ACC112 (cell line): ENCODE measurements around the gene TBCE.

Experiments used
- H2AFZ ChIP-seq: fragments of 200-600 bp; sonication (generic); one replicate; pipeline ENCODE4 v1.6.0; 2017; ENCODE audit warnings: antibody characterized with exemption, low read length; ENCODE audit not compliant: unreplicated experiment
- H3K27ac ChIP-seq: fragments of 200-600 bp; sonication (generic); 2 replicates; pipeline ENCODE4 v1.5.1; 2014; ENCODE audit warnings: low read depth, mild to moderate bottlenecking, antibody characterized with exemption, low read length, moderate library complexity
- H3K27me3 ChIP-seq: fragments of 200-600 bp; sonication (generic); 2 replicates; pipeline ENCODE4 v1.6.1; 2014; ENCODE audit warnings: mild to moderate bottlenecking, antibody characterized with exemption, low read length, moderate library complexity, mixed read lengths; ENCODE audit not compliant: insufficient read depth
- H3K36me3 ChIP-seq: fragments of 200-600 bp; sonication (generic); 2 replicates; pipeline ENCODE4 v1.6.1; 2016; ENCODE audit warnings: mild to moderate bottlenecking, antibody characterized with exemption, low read length, moderate library complexity, mixed read lengths; ENCODE audit not compliant: insufficient read depth
- H3K4me1 ChIP-seq: fragments of 200-600 bp; sonication (generic); one replicate; pipeline ENCODE4 v1.6.1; 2016; ENCODE audit warnings: low read length, mixed read lengths; ENCODE audit not compliant: insufficient read depth, unreplicated experiment, control insufficient read depth
- H3K4me3 ChIP-seq: fragments of 200-600 bp; sonication (generic); 2 replicates; pipeline ENCODE4 v1.5.1; 2014; ENCODE audit warnings: mild to moderate bottlenecking, low read depth, low read length
- H3K79me2 ChIP-seq: fragments of 200-600 bp; sonication (generic); one replicate; pipeline ENCODE4 v1.6.0; 2016; ENCODE audit warnings: low read length; ENCODE audit not compliant: control insufficient read depth, unreplicated experiment, insufficient read depth

Gene TBCE

GRCh38 chr1:235391874-235392273 is 24.6 kb downstream of the TBCE start:
- Histone ChIP-seq H3K36me3 (no peaks in the 10 kb centered on the region), H3K27ac (no peak overlapping the region), H3K4me3 (no peak overlapping the region), H3K4me1 (no peaks in the 10 kb centered on the region), H3K27me3 (no peaks in the 10 kb centered on the region), H3K79me2 (peaks cover 28% of the 10 kb centered on the region), H2AFZ (no peak overlapping the region)

- H3K36me3 ChIP-seq, result no peaks in the 10 kb centered on the region
- H3K4me1 ChIP-seq, result peaks cover 23% of the 10 kb centered on the region
- H3K79me2 ChIP-seq, result peaks cover 44% of the 10 kb centered on the region
- no peaks in the 10 kb centered on the region for H3K27me3 ChIP-seq
- no peak overlapping the region for H3K4me3 ChIP-seq
- peak overlapping the region; percentile 76 for H3K27ac ChIP-seq
- no peak overlapping the region for H2AFZ ChIP-seq
Observed at GRCh38 chr1:235397733-235398132, 30.5 kb downstream of the TBCE start.

GRCh38 chr1:235399661-235400060 is 32.4 kb downstream of the TBCE start:
- peaks cover 43% of the 10 kb centered on the region for H3K79me2 ChIP-seq
- no peak overlapping the region for H3K27ac ChIP-seq
- peaks cover 23% of the 10 kb centered on the region for H3K4me1 ChIP-seq
- no peak overlapping the region for H2AFZ ChIP-seq
- H3K27me3 ChIP-seq, result no peaks in the 10 kb centered on the region
- no peaks in the 10 kb centered on the region for H3K36me3 ChIP-seq
- no peak overlapping the region for H3K4me3 ChIP-seq

GRCh38 chr1:235401251-235401650 is 34.0 kb downstream of the TBCE start:
- Histone ChIP-seq H3K4me3 (no peak overlapping the region), H3K79me2 (peaks cover 37% of the 10 kb centered on the region), H3K27ac (no peak overlapping the region), H3K27me3 (no peaks in the 10 kb centered on the region), H2AFZ (no peak overlapping the region), H3K4me1 (peaks cover 23% of the 10 kb centered on the region), H3K36me3 (no peaks in the 10 kb centered on the region)

- H3K4me1 ChIP-seq, result peaks cover 18% of the 10 kb centered on the region
Observed at GRCh38 chr1:235402457-235403200, 35.4 kb downstream of the TBCE start.

GRCh38 chr1:235403593-235403992 is 36.4 kb downstream of the TBCE start:
- no peaks in the 10 kb centered on the region for H3K27me3 ChIP-seq
- H3K4me1 ChIP-seq, result peaks cover 10% of the 10 kb centered on the region
- H2AFZ ChIP-seq, result no peak overlapping the region
- no peaks in the 10 kb centered on the region for H3K36me3 ChIP-seq
- no peak overlapping the region for H3K27ac ChIP-seq
- H3K4me3 ChIP-seq, result no peak overlapping the region
- peaks cover 25% of the 10 kb centered on the region for H3K79me2 ChIP-seq

More at GRCh38 chr1:235402457-235403200, 35.4 kb downstream of the TBCE start:
- Histone ChIP-seq H3K27ac (no peak overlapping the region), H3K36me3 (no peaks in the 10 kb centered on the region), H2AFZ (no peak overlapping the region), H3K79me2 (peaks cover 28% of the 10 kb centered on the region), H3K4me3 (no peak overlapping the region), H3K27me3 (no peaks in the 10 kb centered on the region)

- Histone ChIP-seq H3K27me3 (no peaks in the 10 kb centered on the region), H3K27ac (no peak overlapping the region), H2AFZ (no peak overlapping the region), H3K4me1 (peaks cover 15% of the 10 kb centered on the region), H3K79me2 (peaks cover 20% of the 10 kb centered on the region), H3K36me3 (no peaks in the 10 kb centered on the region), H3K4me3 (no peak overlapping the region)
Observed at GRCh38 chr1:235404190-235404589, 37.0 kb downstream of the TBCE start.

GRCh38 chr1:235407419-235407818 is 40.2 kb downstream of the TBCE start:
- peaks cover 1% of the 10 kb centered on the region for H3K79me2 ChIP-seq
- H3K4me3 ChIP-seq, result no peak overlapping the region
- no peaks in the 10 kb centered on the region for H3K27me3 ChIP-seq
- H3K4me1 ChIP-seq, result peaks cover 15% of the 10 kb centered on the region
- H3K36me3 ChIP-seq, result no peaks in the 10 kb centered on the region
- H2AFZ ChIP-seq, result no peak overlapping the region
- H3K27ac ChIP-seq, result no peak overlapping the region

- Histone ChIP-seq H3K79me2 (peaks cover 2% of the 10 kb centered on the region), H3K27ac (no peak overlapping the region), H3K4me3 (no peak overlapping the region), H3K27me3 (no peaks in the 10 kb centered on the region), H2AFZ (no peak overlapping the region), H3K4me1 (peaks cover 16% of the 10 kb centered on the region), H3K36me3 (no peaks in the 10 kb centered on the region)
Observed at GRCh38 chr1:235408503-235408960, 41.3 kb downstream of the TBCE start.

- Histone ChIP-seq H3K4me1 (peaks cover 16% of the 10 kb centered on the region), H3K4me3 (no peak overlapping the region), H3K27ac (no peak overlapping the region), H3K79me2 (peaks cover 3% of the 10 kb centered on the region), H2AFZ (no peak overlapping the region), H3K36me3 (no peaks in the 10 kb centered on the region), H3K27me3 (no peaks in the 10 kb centered on the region)
Observed at GRCh38 chr1:235409042-235409820, 42.0 kb downstream of the TBCE start.

- no peak overlapping the region for H2AFZ ChIP-seq
- H3K79me2 ChIP-seq, result peaks cover 9% of the 10 kb centered on the region
- peaks cover 16% of the 10 kb centered on the region for H3K4me1 ChIP-seq
- H3K27ac ChIP-seq, result no peak overlapping the region
- H3K4me3 ChIP-seq, result no peak overlapping the region
- no peaks in the 10 kb centered on the region for H3K27me3 ChIP-seq
- no peaks in the 10 kb centered on the region for H3K36me3 ChIP-seq
Observed at GRCh38 chr1:235410467-235410866, 43.2 kb downstream of the TBCE start.
